ENCODE measurements around the gene MBNL2. TPM values are rescaled to one million over a fixed set of nuclear protein-coding genes. Genes with fewer than 3 reads are reported as not detected.

The MBNL2 gene
- polyA plus RNA-seq, 1 experiment = 27.4 TPM

- POLR2A ChIA-PET = no interaction called here
- DNase-seq (ENCODE audit: low read depth) = no peak
- CTCF ChIA-PET = interaction anchor here (0.7 kb wide), 1 partner anchor 163 kb away, joined by 3 read pairs; no protein-coding TSS in a partner anchor
- no peak for TF ChIP-seq CTCF (IDR thresholded peaks at IDR 0.05; ENCODE audit: insufficient read depth, low read depth, low read length)
- H3K4me3 ChIP-seq (ENCODE audit: low read depth, low read length) = no peak overlapping the region
- no peaks in the 10 kb centered on the region for H3K27me3 ChIP-seq (ENCODE audit: control insufficient read depth, insufficient read depth, low read length)
- H3K36me3 ChIP-seq (ENCODE audit: control insufficient read depth, insufficient read depth, low read length) = peaks cover 3% of the 10 kb centered on the region
Measured at GRCh38 chr13:97272526-97272925, 50.4 kb downstream of the MBNL2 start.

GRCh38 chr13:97273341-97273831 is 51.3 kb downstream of the MBNL2 start:
- no peak for TF ChIP-seq CTCF (IDR thresholded peaks at IDR 0.05; ENCODE audit: insufficient read depth, low read depth, low read length)
- Histone ChIP-seq H3K27me3 (ENCODE audit: control insufficient read depth, insufficient read depth, low read length) (no peaks in the 10 kb centered on the region), H3K36me3 (ENCODE audit: control insufficient read depth, insufficient read depth, low read length) (peaks cover 3% of the 10 kb centered on the region), H3K4me3 (ENCODE audit: low read depth, low read length) (no peak overlapping the region)
- DNase-seq (ENCODE audit: low read depth) = no peak
- ChIA-PET CTCF (interaction anchor here (0.7 kb wide), 1 partner anchor 164 kb away, joined by 3 read pairs; no protein-coding TSS in a partner anchor), POLR2A (no interaction called here)

GRCh38 chr13:97274829-97275649 is 52.9 kb downstream of the MBNL2 start:
- H3K4me3 ChIP-seq (ENCODE audit: low read depth, low read length) = no peak overlapping the region
- TF ChIP-seq CTCF (IDR thresholded peaks at IDR 0.05; ENCODE audit: insufficient read depth, low read depth, low read length) = no peak
- peak; percentile 78 for DNase-seq (ENCODE audit: low read depth)
- ChIA-PET POLR2A (no interaction called here), CTCF (no interaction called here)
- H3K27me3 ChIP-seq (ENCODE audit: control insufficient read depth, insufficient read depth, low read length) = no peaks in the 10 kb centered on the region
- H3K36me3 ChIP-seq (ENCODE audit: control insufficient read depth, insufficient read depth, low read length) = peaks cover 2% of the 10 kb centered on the region; the same call in 1 of the 2 replicates

- Histone ChIP-seq H3K36me3 (ENCODE audit: control insufficient read depth, insufficient read depth, low read length) (no peaks in the 10 kb centered on the region), H3K27me3 (ENCODE audit: control insufficient read depth, insufficient read depth, low read length) (no peaks in the 10 kb centered on the region), H3K4me3 (ENCODE audit: low read depth, low read length) (no peak overlapping the region)
- CTCF ChIA-PET = interaction anchor here (1.1 kb wide), 1 partner anchor 34 kb away, joined by 3 read pairs; no protein-coding TSS in a partner anchor
- POLR2A ChIA-PET = no interaction called here
- TF ChIP-seq CTCF (IDR thresholded peaks at IDR 0.05; ENCODE audit: insufficient read depth, low read depth, low read length) = no peak
- no peak for DNase-seq (ENCODE audit: low read depth)
Measured at GRCh38 chr13:97275776-97276501, 53.8 kb downstream of the MBNL2 start.

GRCh38 chr13:97276862-97277269 is 54.7 kb downstream of the MBNL2 start:
- DNase-seq (ENCODE audit: low read depth) = no peak
- CTCF ChIA-PET = interaction anchor here (1.1 kb wide), 1 partner anchor 34 kb away, joined by 3 read pairs; no protein-coding TSS in a partner anchor
- no peak overlapping the region for H3K4me3 ChIP-seq (ENCODE audit: low read depth, low read length)

More at GRCh38 chr13:97276862-97277269, 54.7 kb downstream of the MBNL2 start:
- Histone ChIP-seq H3K36me3 (ENCODE audit: control insufficient read depth, insufficient read depth, low read length) (no peaks in the 10 kb centered on the region), H3K27me3 (ENCODE audit: control insufficient read depth, insufficient read depth, low read length) (no peaks in the 10 kb centered on the region)
- POLR2A ChIA-PET = no interaction called here
- TF ChIP-seq CTCF (IDR thresholded peaks at IDR 0.05; ENCODE audit: insufficient read depth, low read depth, low read length) = no peak
